SU-DHL-6 (cell line): ENCODE data around the gene MRPL36.

Source experiments
- H2AFZ ChIP-seq: fragments of 200-600 bp; sonication (generic); 2 replicates; pipeline ENCODE4 v1.6.1; 2014; ENCODE audit warnings: low read depth, mild to moderate bottlenecking, moderate library complexity, mixed read lengths, antibody characterized with exemption, low read length; ENCODE audit not compliant: severe bottlenecking
- H3F3A ChIP-seq: fragments of 200-600 bp; shearing (Covaris generic); 2 replicates; pipeline ENCODE4 v1.6.0; 2016; ENCODE audit warnings: antibody characterized with exemption, mild to moderate bottlenecking; ENCODE audit not compliant: insufficient read depth
- H3K27ac ChIP-seq: fragments of 200-600 bp; sonication (generic); 2 replicates; pipeline ENCODE4 v1.5.1; 2016; ENCODE audit warnings: low read depth, mild to moderate bottlenecking, low read length, moderate library complexity, mixed read lengths
- H3K27me3 ChIP-seq: fragments of 200-600 bp; sonication (generic), shearing (Covaris generic); 2 replicates; pipeline ENCODE4 v1.6.0; 2014; ENCODE audit warnings: mild to moderate bottlenecking, low read length
- H3K36me3 ChIP-seq: fragments of 200-600 bp; sonication (generic); 2 replicates; pipeline ENCODE4 v1.6.1; 2014; ENCODE audit warnings: mild to moderate bottlenecking, low read length, mixed read lengths
- H3K4me2 ChIP-seq: fragments of 300-600, 200-600 bp; shearing (Covaris generic), sonication (generic); 2 replicates; pipeline ENCODE4 v1.6.0; 2014; ENCODE audit warnings: low read length, low read depth, mild to moderate bottlenecking; ENCODE audit not compliant: poor library complexity, severe bottlenecking
- H3K4me3 ChIP-seq: fragments of 200-600 bp; sonication (generic); 2 replicates; pipeline ENCODE4 v1.5.1; 2014; ENCODE audit warnings: antibody characterized with exemption, low read length, mild to moderate bottlenecking, mixed read lengths; ENCODE audit not compliant: insufficient read depth, poor library complexity, severe bottlenecking
- H3K79me2 ChIP-seq: fragments of 200-600 bp; sonication (generic); 2 replicates; pipeline ENCODE4 v1.6.1; 2014; ENCODE audit warnings: mild to moderate bottlenecking, low read length, moderate library complexity; ENCODE audit not compliant: insufficient read depth
- H3K9ac ChIP-seq: fragments of 200-600 bp; sonication (generic); 2 replicates; pipeline ENCODE4 v1.7.0; 2014; ENCODE audit warnings: mild to moderate bottlenecking, low read length
- H3K9me2 ChIP-seq: fragments of 200-600 bp; sonication (generic); replicated peaks from 2 replicates; pipeline ENCODE4 v1.6.1; 2014; ENCODE audit warnings: low read length; ENCODE audit not compliant: insufficient read depth
- H3K9me3 ChIP-seq: fragments of 200-600 bp; sonication (generic); 2 replicates; pipeline ENCODE4 v1.6.1; 2014; ENCODE audit warnings: low read length, mixed read lengths; ENCODE audit not compliant: insufficient read depth
- H4K20me1 ChIP-seq: fragments of 200-600 bp; sonication (generic); 2 replicates; pipeline ENCODE4 v1.6.1; 2014; ENCODE audit warnings: low read depth, mild to moderate bottlenecking, antibody characterized with exemption, low read length, moderate library complexity, mixed read lengths
- EZH2phosphoT487 ChIP-seq: fragments of 200-600 bp; sonication (generic), shearing (Covaris generic); conservative IDR thresholded peaks from 2 replicates; pipeline ENCODE4 v1.6.1; 2018; ENCODE audit warnings: mild to moderate bottlenecking, antibody characterized with exemption, low read length, moderate library complexity, mixed read lengths
- TF ChIP-seq, protein P1 (sequence below): fragments of 200-600 bp; sonication (generic); IDR thresholded peaks from one replicate; pipeline ENCODE4 v1.5.1; 2017; ENCODE audit warnings: antibody characterized with exemption, mild to moderate bottlenecking, low read length, moderate library complexity; ENCODE audit not compliant: insufficient read depth, poor library complexity, severe bottlenecking

MRPL36 gene

DNA sequence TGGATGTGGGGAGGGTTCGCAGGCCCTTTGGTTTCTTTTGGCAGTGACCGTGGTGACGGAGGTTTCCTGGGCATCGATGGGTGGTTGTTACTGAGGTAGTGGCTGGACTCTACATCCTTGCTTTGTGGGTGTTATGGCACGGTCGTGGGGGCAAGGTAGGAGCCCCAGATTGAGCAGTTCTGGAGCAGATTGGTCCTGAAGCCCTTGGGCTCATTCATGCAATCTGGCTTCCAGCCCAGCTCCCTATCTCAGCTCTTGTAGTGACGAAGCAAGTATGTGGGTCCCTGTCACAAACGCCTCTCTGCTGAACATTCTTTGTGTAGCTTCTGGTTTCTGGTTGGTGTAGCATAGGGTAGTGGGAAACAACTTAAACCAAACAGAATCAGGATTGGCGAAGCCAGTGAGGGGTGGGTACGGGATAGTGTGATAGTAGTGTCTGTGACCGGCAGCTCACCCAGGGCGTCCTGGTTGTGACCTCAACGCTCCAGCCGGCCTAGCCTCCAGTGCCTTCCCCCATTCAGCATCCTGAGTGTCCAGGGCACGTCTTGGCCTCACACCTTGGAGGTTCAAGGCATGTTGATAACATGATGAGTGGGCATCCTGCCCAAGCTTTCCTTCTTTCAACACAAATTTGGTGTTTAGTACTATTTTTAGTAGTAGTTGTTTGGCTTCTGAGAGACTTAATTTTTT lies 4.5 kb upstream of the MRPL36 start:
- TF ChIP-seq, protein P1, sequence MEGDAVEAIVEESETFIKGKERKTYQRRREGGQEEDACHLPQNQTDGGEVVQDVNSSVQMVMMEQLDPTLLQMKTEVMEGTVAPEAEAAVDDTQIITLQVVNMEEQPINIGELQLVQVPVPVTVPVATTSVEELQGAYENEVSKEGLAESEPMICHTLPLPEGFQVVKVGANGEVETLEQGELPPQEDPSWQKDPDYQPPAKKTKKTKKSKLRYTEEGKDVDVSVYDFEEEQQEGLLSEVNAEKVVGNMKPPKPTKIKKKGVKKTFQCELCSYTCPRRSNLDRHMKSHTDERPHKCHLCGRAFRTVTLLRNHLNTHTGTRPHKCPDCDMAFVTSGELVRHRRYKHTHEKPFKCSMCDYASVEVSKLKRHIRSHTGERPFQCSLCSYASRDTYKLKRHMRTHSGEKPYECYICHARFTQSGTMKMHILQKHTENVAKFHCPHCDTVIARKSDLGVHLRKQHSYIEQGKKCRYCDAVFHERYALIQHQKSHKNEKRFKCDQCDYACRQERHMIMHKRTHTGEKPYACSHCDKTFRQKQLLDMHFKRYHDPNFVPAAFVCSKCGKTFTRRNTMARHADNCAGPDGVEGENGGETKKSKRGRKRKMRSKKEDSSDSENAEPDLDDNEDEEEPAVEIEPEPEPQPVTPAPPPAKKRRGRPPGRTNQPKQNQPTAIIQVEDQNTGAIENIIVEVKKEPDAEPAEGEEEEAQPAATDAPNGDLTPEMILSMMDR = no peak
- no peak for TF ChIP-seq EZH2phosphoT487
- H3K9me2 ChIP-seq = no peaks in the 10 kb centered on the region
- H3K27ac ChIP-seq = no peak overlapping the region
- H3F3A ChIP-seq = peaks cover 13% of the 10 kb centered on the region
- H3K9ac ChIP-seq = no peak overlapping the region
- H3K4me3 ChIP-seq = no peak overlapping the region
- no peaks in the 10 kb centered on the region; the same call in 1 of the 2 replicates for H4K20me1 ChIP-seq
- peaks cover 84% of the 10 kb centered on the region for H3K79me2 ChIP-seq
- H3K4me2 ChIP-seq = no peak overlapping the region
- H3K27me3 ChIP-seq = no peaks in the 10 kb centered on the region
- peaks cover 11% of the 10 kb centered on the region; the same call in 1 of the 2 replicates for H3K36me3 ChIP-seq
- H3K9me3 ChIP-seq = no peaks in the 10 kb centered on the region
- no peak overlapping the region for H2AFZ ChIP-seq

DNA sequence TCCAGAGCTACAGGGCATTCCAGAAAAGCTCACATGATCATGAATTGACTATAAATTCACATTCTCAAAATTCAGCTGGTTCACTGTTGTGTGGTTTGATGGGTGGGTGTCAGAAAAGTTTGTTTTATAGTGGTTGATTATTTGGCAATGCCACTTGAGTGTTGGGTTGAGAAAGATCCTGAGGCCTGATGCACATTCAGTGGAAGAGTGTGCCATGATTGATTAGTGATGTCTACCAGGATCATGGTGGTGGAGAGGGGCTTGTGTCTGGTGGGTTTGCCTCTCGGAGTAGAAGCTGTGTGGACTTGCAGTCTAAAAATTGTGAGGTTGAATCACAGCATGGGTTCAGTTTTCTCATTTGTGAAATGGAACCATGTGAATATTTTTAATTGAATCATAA lies 3.6 kb upstream of the MRPL36 start:
- TF ChIP-seq, protein P1 = no peak
- no peak for TF ChIP-seq EZH2phosphoT487
- H4K20me1 ChIP-seq = no peaks in the 10 kb centered on the region
- H3K4me2 ChIP-seq = no peak overlapping the region
- H3K9ac ChIP-seq = no peak overlapping the region
- no peak overlapping the region for H3K4me3 ChIP-seq
- peaks cover 13% of the 10 kb centered on the region for H3F3A ChIP-seq
- H3K9me3 ChIP-seq = no peaks in the 10 kb centered on the region
- no peaks in the 10 kb centered on the region for H3K27me3 ChIP-seq
- no peak overlapping the region for H2AFZ ChIP-seq
- peaks cover 11% of the 10 kb centered on the region; the same call in 1 of the 2 replicates for H3K36me3 ChIP-seq
- H3K27ac ChIP-seq = no peak overlapping the region
- H3K9me2 ChIP-seq = no peaks in the 10 kb centered on the region
- H3K79me2 ChIP-seq = peaks cover 84% of the 10 kb centered on the region

DNA sequence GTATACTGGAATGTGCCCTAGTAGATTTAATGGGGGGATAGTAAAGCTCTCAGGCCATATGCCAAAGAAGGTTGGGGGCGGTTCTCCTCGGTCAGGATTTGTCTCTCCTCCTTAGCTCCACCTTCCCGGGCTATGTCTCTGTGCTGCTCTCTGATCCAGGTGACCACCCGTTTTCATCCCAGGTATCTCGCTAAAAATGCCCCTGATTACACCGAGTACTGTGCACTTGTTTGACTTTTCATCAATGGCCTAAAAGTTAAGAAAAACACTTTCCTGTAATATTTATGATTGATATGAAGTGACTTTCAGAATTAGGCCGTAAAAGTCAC lies 2.3 kb upstream of the MRPL36 start:
- H3F3A ChIP-seq = peaks cover 13% of the 10 kb centered on the region
- H3K4me3 ChIP-seq = peak overlapping the region; percentile 89
- H3K9me3 ChIP-seq = no peaks in the 10 kb centered on the region
- no peak for TF ChIP-seq EZH2phosphoT487
- TF ChIP-seq, protein P1 = no peak
- H3K27ac ChIP-seq = peak overlapping the region; percentile 88
- peaks cover 11% of the 10 kb centered on the region; the same call in 1 of the 2 replicates for H3K36me3 ChIP-seq
- H4K20me1 ChIP-seq = no peaks in the 10 kb centered on the region
- H3K79me2 ChIP-seq = peaks cover 84% of the 10 kb centered on the region
- peak overlapping the region; percentile 98 for H3K9ac ChIP-seq
- no peaks in the 10 kb centered on the region for H3K27me3 ChIP-seq
- no peaks in the 10 kb centered on the region for H3K9me2 ChIP-seq
- no peak overlapping the region for H2AFZ ChIP-seq
- peak overlapping the region; percentile 77 for H3K4me2 ChIP-seq
